Gastroesophageal sphincter (tissue), 4 donors: ENCODE data around the gene DICER1. TPM values are rescaled to one million over a fixed set of nuclear protein-coding genes. Genes with fewer than 3 reads are reported as not detected.

Source experiments
- ATAC-seq: fragments of 150-250 bp; one replicate; pipeline ENCODE4 v1.9.1; 2016; ENCODE audit warnings: mild to moderate bottlenecking, moderate library complexity
- H3K27ac ChIP-seq, 4 donors: fragments of 200-600 bp; sonication (generic) in 3 of 4; 1 replicate in 3 of 4; 2 replicates in 1 of 4; pipeline ENCODE4 v1.5.1; 2016 to 2019
- H3K27me3 ChIP-seq: fragments of 200-600 bp; sonication (generic); one replicate; pipeline ENCODE4 v1.5.1; 2019
- H3K36me3 ChIP-seq, 2 donors: fragments of 200-600 bp; sonication (generic); one replicate each; pipeline ENCODE4 v1.5.1; 2019; ENCODE audit warnings: control low read depth in 1 of 2
- H3K4me1 ChIP-seq, 3 donors: fragments of 200-600 bp; sonication (generic); 1 replicate in 2 of 3; 2 replicates in 1 of 3; pipeline ENCODE4 v1.5.1; 2016 to 2019; ENCODE audit warnings: control low read depth in 2 of 3
- H3K4me3 ChIP-seq, 2 donors: fragments of 200-600 bp; sonication (generic); one replicate each; pipeline ENCODE4 v1.5.1; 2019; ENCODE audit warnings: mild to moderate bottlenecking in 1 of 2, moderate library complexity in 1 of 2
- H3K9me3 ChIP-seq, 3 donors: fragments of 200-600 bp; sonication (generic); one replicate each; pipeline ENCODE4 v1.5.1; 2017 to 2019; ENCODE audit warnings: control low read depth in 2 of 3
- CTCF ChIP-seq, 4 experiments: fragments of 200-600 bp in 2 of 4; fragments of 450-650 bp in 2 of 4; sonication (generic) in 1 of 4; IDR thresholded peaks; one replicate each; pipeline ENCODE4 v1.5.1; 2017 to 2019; ENCODE audit warnings: antibody characterized with exemption in 4 of 4, mild to moderate bottlenecking in 2 of 4, moderate library complexity in 2 of 4
- EP300 ChIP-seq: sonication (generic); formaldehyde crosslinking; IDR thresholded peaks from one replicate; pipeline ENCODE4 v1.6.1; 2017; ENCODE audit warnings: antibody characterized with exemption, mild to moderate bottlenecking
- POLR2A ChIP-seq, 2 donors: fragments of 450-650 bp; IDR thresholded peaks; one replicate each; pipeline ENCODE4 v1.6.1; 2017; ENCODE audit warnings: antibody characterized with exemption in 2 of 2, mild to moderate bottlenecking in 2 of 2, moderate library complexity in 1 of 2
- POLR2AphosphoS5 ChIP-seq: sonication (generic); formaldehyde crosslinking; IDR thresholded peaks from one replicate; pipeline ENCODE4 v1.6.1; 2017; ENCODE audit warnings: antibody characterized with exemption
- WGBS, 2 donors: methylation state at CpG; one replicate each; pipeline ENCODE4 v1.1.5; 2018; ENCODE audit warnings: low coverage in 1 of 2; 5-methylcytosine and 5-hydroxymethylcytosine counted together
- total RNA-seq, 4 donors: library from RNA; depleted of rRNA; stranded (reverse); fragments of >200 nt; gene quantifications; one replicate each; pipeline ENCODE4 v1.1.0, GENCODE V29; 2016

DICER1 gene
- total RNA-seq, 4 donors from 2014 or later: 57.5 to 74.9 (median 68.6) TPM

DNA sequence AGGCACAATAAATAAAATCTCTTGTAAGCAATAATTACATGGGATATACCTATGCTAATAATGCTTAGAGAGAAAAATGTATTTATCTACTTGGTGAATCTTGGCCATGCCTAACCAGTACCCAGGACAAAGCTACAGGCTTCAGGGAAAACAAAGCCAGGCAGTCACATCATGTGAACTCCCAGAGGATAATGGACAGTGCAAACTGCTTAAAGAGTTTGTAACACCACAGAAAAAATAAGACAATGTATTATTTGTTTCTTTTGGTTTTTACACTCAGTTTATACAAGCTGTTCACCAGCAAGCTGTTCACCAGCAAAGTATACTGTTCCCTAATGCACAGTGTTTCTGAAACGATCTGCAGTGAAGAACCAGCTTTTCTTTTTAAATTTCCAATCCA, 38.0 kb downstream of the DICER1 start:
- no peaks in the 10 kb centered on the region for H3K27me3 ChIP-seq
- WGBS, 2 donors: 67 to 84% methylated on average over 1 of the region's 1 CpG
- peaks cover 0 to 20% (median 0%) of the 10 kb centered on the region in 3 donors for H3K4me1 ChIP-seq
- H3K4me3 ChIP-seq: no peak overlapping the region
- no peaks in the 10 kb centered on the region for H3K9me3 ChIP-seq
- peaks cover 11 to 62% of the 10 kb centered on the region in 2 donors for H3K36me3 ChIP-seq
- H3K27ac ChIP-seq: no peak overlapping the region
- no peak for TF ChIP-seq CTCF (IDR thresholded peaks at IDR 0.05)
- no peak for TF ChIP-seq POLR2A (IDR thresholded peaks at IDR 0.05)
- no peak for TF ChIP-seq EP300
- TF ChIP-seq POLR2AphosphoS5: no peak
- no peak for ATAC-seq

DNA sequence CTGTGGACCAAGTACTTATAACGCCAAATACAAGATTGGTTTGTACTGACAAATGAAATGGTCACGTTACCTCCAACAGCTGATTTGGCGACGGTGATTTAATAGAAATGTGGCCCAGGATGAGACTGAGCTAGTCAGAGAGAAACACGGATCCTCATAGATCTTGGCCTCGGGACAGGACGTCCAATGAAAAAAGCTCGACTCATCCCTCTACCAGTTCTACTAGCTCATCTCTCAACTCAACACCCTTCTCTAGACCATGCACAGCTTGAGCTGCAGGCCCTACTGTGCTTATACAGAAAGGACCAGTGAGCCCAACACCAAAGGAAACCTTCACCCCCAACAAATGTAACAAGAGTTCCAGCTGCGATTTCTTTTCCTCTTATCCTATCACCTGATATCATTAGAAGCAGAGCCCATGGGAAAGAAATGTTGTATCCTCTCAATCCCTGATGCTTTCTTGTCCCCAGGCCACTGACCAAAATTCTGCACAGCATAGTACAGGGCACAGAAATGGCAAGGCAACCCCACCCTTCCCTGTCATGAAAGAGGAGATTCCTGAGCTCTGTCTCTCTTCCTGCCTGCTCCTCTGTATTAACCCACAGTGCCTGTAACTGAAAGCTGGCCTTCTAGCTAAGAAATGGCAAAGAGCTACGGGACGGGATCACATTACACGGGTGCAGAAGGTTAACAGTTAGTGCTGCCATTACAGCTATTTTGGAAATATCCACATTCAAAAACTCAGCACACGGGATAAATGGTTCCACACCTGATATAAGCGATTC, 39.2 kb downstream of the DICER1 start:
- WGBS, 2 donors: 82 to 84% methylated on average over 13 to 14 of the region's 14 CpGs
- TF ChIP-seq POLR2A (IDR thresholded peaks at IDR 0.05) (no peak), EP300 (no peak), POLR2AphosphoS5 (no peak), CTCF (IDR thresholded peaks at IDR 0.05) (no peak)
- no peak for ATAC-seq
- peaks cover 6 to 59% of the 10 kb centered on the region in 2 donors for H3K36me3 ChIP-seq
- H3K4me3 ChIP-seq: no peak overlapping the region
- H3K27me3 ChIP-seq: no peaks in the 10 kb centered on the region
- H3K27ac ChIP-seq: no peak overlapping the region
- H3K4me1 ChIP-seq: peaks cover 0 to 20% (median 0%) of the 10 kb centered on the region in 3 donors
- H3K9me3 ChIP-seq: no peaks in the 10 kb centered on the region

GRCh38 chr14:95113476-95113875, 43.9 kb downstream of the DICER1 start:
- Histone ChIP-seq H3K4me3 (no peak overlapping the region), H3K36me3 (peaks cover 14 to 86% of the 10 kb centered on the region in 2 donors), H3K27ac (no peak overlapping the region), H3K9me3 (no peaks in the 10 kb centered on the region), H3K4me1 (no peaks in the 10 kb centered on the region), H3K27me3 (no peaks in the 10 kb centered on the region)
- WGBS, 2 donors: 97 to 100% methylated on average over 3 to 4 of the region's 4 CpGs
- no peak for ATAC-seq
- TF ChIP-seq POLR2A (IDR thresholded peaks at IDR 0.05) (no peak), EP300 (no peak), CTCF (IDR thresholded peaks at IDR 0.05) (no peak), POLR2AphosphoS5 (no peak)

- H3K4me1 ChIP-seq: no peaks in the 10 kb centered on the region
- H3K27ac ChIP-seq: no peak overlapping the region
- peaks cover 14 to 93% of the 10 kb centered on the region in 2 donors for H3K36me3 ChIP-seq
- no peak overlapping the region for H3K4me3 ChIP-seq
- TF ChIP-seq EP300 (no peak), POLR2AphosphoS5 (no peak), CTCF (IDR thresholded peaks at IDR 0.05) (no peak), POLR2A (IDR thresholded peaks at IDR 0.05) (no peak)
- no peak for ATAC-seq
- WGBS, 2 donors: 78 to 85% methylated on average over 2 of the region's 2 CpGs
- no peaks in the 10 kb centered on the region for H3K9me3 ChIP-seq
- no peaks in the 10 kb centered on the region for H3K27me3 ChIP-seq
Measured at GRCh38 chr14:95111507-95112164, 45.7 kb downstream of the DICER1 start.

DNA sequence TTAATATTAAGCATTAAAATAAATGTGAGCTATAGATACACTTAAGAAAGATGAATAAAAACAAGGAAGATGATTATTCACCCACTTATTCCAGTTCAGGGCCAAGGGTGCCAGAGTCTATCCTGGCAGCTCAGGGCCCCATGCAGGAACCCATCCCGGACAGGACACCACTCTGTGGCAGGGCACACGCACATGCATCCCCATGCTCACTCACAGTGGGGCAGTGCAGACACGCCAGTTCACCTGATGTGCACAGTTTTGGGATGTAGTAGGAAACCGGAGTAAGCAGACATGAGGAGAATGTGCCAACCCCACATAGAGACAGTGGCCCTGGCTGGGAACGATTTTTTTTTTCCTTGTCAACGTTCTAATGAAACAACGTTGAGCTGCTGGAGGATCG, 47.2 kb downstream of the DICER1 start:
- TF ChIP-seq CTCF (IDR thresholded peaks at IDR 0.05): no peak
- TF ChIP-seq EP300: no peak
- TF ChIP-seq POLR2AphosphoS5: no peak
- no peak for TF ChIP-seq POLR2A (IDR thresholded peaks at IDR 0.05)

More for the DNA sequence above, 47.2 kb downstream of the DICER1 start:
- Histone ChIP-seq H3K9me3 (no peaks in the 10 kb centered on the region), H3K4me1 (no peaks in the 10 kb centered on the region), H3K27me3 (no peaks in the 10 kb centered on the region), H3K27ac (no peak overlapping the region), H3K4me3 (no peak overlapping the region), H3K36me3 (peaks cover 12 to 92% of the 10 kb centered on the region in 2 donors)
- WGBS, 2 donors: 85 to 90% methylated on average over 7 to 8 of the region's 8 CpGs
- no peak for ATAC-seq
